DOHH2 (cell line): ENCODE data around the gene BATF.

Experiments
- H3F3A ChIP-seq: fragments of 200-600 bp; sonication (generic), shearing (Covaris generic); 2 replicates; pipeline ENCODE4 v1.6.0; 2016; ENCODE audit warnings: antibody characterized with exemption, mild to moderate bottlenecking; ENCODE audit not compliant: control insufficient read depth, insufficient read depth
- H3K27ac ChIP-seq: fragments of 200-600 bp; sonication (generic); 2 replicates; pipeline ENCODE4 v1.5.1; 2014; ENCODE audit warnings: low read depth, mild to moderate bottlenecking, low read length, moderate library complexity
- H3K27me3 ChIP-seq: fragments of 200-600 bp; sonication (generic); 2 replicates; pipeline ENCODE4 v1.6.1; 2014; ENCODE audit warnings: mild to moderate bottlenecking, low read length, mixed read lengths; ENCODE audit not compliant: control insufficient read depth
- H3K36me3 ChIP-seq: fragments of 200-600 bp; sonication (generic); 2 replicates; pipeline ENCODE4 v1.6.1; 2014; ENCODE audit warnings: mild to moderate bottlenecking, low read length, moderate library complexity, mixed read lengths; ENCODE audit not compliant: control insufficient read depth
- H3K4me1 ChIP-seq: fragments of 200-600 bp; sonication (generic); 2 replicates; pipeline ENCODE4 v1.6.1; 2014; ENCODE audit warnings: mild to moderate bottlenecking, low read length, mixed read lengths; ENCODE audit not compliant: control insufficient read depth
- H3K4me2 ChIP-seq: fragments of 200-600 bp; sonication (generic); 2 replicates; pipeline ENCODE4 v1.6.0; 2014; ENCODE audit warnings: mild to moderate bottlenecking, low read length, moderate library complexity
- H3K4me3 ChIP-seq: fragments of 200-600 bp; sonication (generic); 2 replicates; pipeline ENCODE4 v1.5.1; 2014; ENCODE audit warnings: mild to moderate bottlenecking, low read length, mixed read lengths
- H3K79me2 ChIP-seq: fragments of 200-600 bp; sonication (generic); 2 replicates; pipeline ENCODE4 v1.6.1; 2014; ENCODE audit warnings: mild to moderate bottlenecking, low read length, mixed read lengths; ENCODE audit not compliant: control insufficient read depth
- H3K9me2 ChIP-seq: fragments of 200-600 bp; sonication (generic); replicated peaks from 2 replicates; pipeline ENCODE4 v1.6.1; 2014; ENCODE audit warnings: mild to moderate bottlenecking, low read length, mixed read lengths; ENCODE audit not compliant: control insufficient read depth
- H3K9me3 ChIP-seq: fragments of 200-600 bp; sonication (generic); 2 replicates; pipeline ENCODE4 v1.6.1; 2014; ENCODE audit warnings: antibody characterized with exemption, low read length, mixed read lengths; ENCODE audit not compliant: control insufficient read depth, insufficient read depth
- H4K20me1 ChIP-seq: fragments of 200-600 bp; sonication (generic); 2 replicates; pipeline ENCODE4 v1.6.0; 2014; ENCODE audit warnings: low read depth, mild to moderate bottlenecking, antibody characterized with exemption, low read length, moderate library complexity; ENCODE audit not compliant: control insufficient read depth, insufficient read depth
- EZH2phosphoT487 ChIP-seq: fragments of 200-600 bp; sonication (generic); IDR thresholded peaks from 2 replicates; pipeline ENCODE4 v1.6.1; 2017; ENCODE audit warnings: borderline replicate concordance, mild to moderate bottlenecking, antibody characterized with exemption, low read length, moderate library complexity, mixed read lengths
- TF ChIP-seq, protein P1 (sequence below): fragments of 200-600 bp; sonication (generic); IDR thresholded peaks from one replicate; pipeline ENCODE4 v1.5.1; 2014; ENCODE audit warnings: antibody characterized with exemption, mild to moderate bottlenecking, low read depth, low read length; ENCODE audit not compliant: poor library complexity, severe bottlenecking

Gene BATF

DNA sequence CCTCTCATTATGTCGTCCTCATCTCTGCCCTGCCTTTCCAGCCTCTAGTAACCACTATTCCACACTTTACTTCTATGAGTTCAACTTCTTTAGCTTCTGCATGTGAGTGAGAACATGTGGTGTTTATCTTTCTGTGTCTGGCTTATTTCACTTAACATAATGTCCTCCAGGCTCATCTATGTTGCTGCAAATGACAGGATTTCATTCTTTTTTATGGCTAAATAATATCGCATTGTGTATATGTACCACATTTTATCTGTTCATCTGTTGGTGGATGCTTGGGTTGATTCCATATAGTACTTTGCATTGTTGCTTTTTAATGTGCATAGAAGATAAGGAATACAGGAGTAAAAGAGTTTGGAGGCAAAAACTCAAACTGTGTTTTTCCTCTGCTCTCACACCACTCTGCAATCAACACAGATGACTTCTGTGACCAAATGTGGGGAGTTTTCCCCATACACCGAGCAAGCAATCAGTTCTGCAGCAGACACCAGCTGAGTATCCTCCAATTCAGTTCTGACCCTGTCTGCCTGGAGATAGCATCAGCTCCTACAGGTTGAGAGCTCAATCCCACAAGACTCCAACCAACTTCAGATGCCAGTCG is 31.6 kb downstream of the BATF start:
- Histone ChIP-seq H3K9me2 (no peaks in the 10 kb centered on the region), H3F3A (no peaks in the 10 kb centered on the region), H3K4me3 (no peak overlapping the region), H3K27me3 (peaks cover 44% of the 10 kb centered on the region), H3K79me2 (no peaks in the 10 kb centered on the region), H3K4me1 (no peaks in the 10 kb centered on the region), H3K36me3 (no peaks in the 10 kb centered on the region), H4K20me1 (no peaks in the 10 kb centered on the region), H3K27ac (no peak overlapping the region), H3K4me2 (no peak overlapping the region), H3K9me3 (no peaks in the 10 kb centered on the region)
- TF ChIP-seq, protein P1, sequence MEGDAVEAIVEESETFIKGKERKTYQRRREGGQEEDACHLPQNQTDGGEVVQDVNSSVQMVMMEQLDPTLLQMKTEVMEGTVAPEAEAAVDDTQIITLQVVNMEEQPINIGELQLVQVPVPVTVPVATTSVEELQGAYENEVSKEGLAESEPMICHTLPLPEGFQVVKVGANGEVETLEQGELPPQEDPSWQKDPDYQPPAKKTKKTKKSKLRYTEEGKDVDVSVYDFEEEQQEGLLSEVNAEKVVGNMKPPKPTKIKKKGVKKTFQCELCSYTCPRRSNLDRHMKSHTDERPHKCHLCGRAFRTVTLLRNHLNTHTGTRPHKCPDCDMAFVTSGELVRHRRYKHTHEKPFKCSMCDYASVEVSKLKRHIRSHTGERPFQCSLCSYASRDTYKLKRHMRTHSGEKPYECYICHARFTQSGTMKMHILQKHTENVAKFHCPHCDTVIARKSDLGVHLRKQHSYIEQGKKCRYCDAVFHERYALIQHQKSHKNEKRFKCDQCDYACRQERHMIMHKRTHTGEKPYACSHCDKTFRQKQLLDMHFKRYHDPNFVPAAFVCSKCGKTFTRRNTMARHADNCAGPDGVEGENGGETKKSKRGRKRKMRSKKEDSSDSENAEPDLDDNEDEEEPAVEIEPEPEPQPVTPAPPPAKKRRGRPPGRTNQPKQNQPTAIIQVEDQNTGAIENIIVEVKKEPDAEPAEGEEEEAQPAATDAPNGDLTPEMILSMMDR = no peak
- no peak for TF ChIP-seq EZH2phosphoT487

DNA sequence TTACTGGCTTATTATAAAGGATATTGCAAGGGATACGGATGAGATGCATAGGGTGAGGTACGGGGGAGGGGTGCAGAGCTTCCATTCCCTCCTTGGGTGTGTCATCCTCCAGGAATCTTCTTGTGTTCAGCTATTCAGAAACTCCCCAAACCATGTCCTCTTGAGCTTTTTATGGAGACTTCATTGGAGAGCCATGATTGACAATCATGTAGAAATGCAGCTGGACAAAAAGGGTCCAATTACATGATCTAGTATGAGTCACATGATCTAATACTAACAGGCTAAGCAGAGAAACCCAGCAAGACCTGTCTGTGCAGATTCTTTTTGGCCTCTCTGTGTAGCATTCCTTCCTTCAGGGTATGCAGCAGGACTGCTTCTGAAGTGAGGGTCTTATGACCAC is 32.2 kb downstream of the BATF start:
- Histone ChIP-seq H3F3A (no peaks in the 10 kb centered on the region), H3K27ac (no peak overlapping the region), H3K36me3 (no peaks in the 10 kb centered on the region), H3K9me3 (no peaks in the 10 kb centered on the region), H3K9me2 (no peaks in the 10 kb centered on the region), H3K79me2 (no peaks in the 10 kb centered on the region), H4K20me1 (no peaks in the 10 kb centered on the region), H3K4me1 (no peaks in the 10 kb centered on the region), H3K4me3 (no peak overlapping the region), H3K4me2 (no peak overlapping the region), H3K27me3 (peaks cover 38% of the 10 kb centered on the region)
- TF ChIP-seq, protein P1 = no peak
- TF ChIP-seq EZH2phosphoT487 = no peak

DNA sequence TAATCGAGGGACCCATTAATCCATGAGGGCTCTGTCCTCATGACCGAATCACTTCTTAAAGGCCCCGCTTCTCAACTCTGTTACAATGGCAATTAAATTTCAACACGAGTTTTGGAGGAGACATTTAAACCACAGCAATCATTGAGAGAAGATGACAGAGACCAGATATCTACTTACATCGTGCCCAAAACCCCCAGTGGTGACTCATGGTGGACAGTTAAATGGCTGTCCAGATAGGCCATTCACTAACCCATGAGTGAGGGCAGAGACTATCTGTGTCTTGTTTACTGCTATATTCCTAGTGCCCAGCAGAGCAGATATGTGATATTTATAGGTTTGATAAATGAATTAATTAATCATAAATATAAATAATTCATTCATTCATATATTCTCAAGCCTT is 36.2 kb downstream of the BATF start:
- Histone ChIP-seq H3K4me3 (no peak overlapping the region), H3K4me1 (no peaks in the 10 kb centered on the region; the same call in 1 of the 2 replicates), H3K9me3 (no peaks in the 10 kb centered on the region), H4K20me1 (no peaks in the 10 kb centered on the region), H3K36me3 (no peaks in the 10 kb centered on the region), H3K27ac (no peak overlapping the region), H3K4me2 (no peak overlapping the region), H3K27me3 (peaks cover 27% of the 10 kb centered on the region), H3K9me2 (no peaks in the 10 kb centered on the region), H3F3A (no peaks in the 10 kb centered on the region), H3K79me2 (no peaks in the 10 kb centered on the region)
- TF ChIP-seq, protein P1 = no peak
- no peak for TF ChIP-seq EZH2phosphoT487
